Measurements from ENCODE around the gene PI4K2A.

DNA sequence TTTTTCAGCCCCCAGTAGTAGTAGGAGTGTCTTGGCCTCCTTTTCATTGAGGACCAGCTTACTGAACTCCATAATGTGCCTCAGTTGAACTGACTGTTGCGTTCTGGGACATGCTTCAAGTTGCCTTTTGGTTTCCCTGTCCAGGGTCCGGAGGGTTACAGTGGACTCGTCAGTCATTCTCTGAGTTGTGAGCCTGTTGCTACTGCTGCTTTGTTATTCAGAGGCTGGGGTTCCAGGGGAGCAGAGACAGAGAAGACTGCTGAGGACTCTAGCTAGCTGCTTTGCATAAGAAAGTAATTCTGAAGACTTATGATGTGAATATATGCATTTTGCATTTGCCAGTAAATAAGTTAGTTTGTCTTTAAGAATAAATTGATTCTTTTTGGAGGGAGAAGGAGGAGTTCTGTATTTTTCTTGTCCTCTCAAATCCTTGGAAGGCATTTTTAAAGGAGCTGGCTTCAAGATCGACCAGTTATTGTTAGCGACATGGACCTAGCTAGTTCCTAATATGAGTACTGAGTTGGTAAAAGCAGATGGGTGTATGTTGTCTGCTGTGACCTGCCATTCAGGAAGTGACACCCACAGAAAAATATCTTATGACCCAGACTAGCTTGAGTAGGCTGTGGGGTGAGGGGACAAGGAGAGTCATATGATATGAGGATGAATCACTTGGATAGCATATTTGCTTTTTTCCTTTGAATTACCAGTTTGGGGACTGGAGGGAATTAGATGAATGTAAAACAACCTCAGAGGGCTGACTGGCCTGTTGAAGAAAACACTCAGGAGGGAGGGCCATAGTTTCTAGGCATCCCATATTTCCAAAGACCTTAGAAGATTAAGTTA lies 8.3 kb downstream of the PI4K2A start:
- TF ChIP-seq POLR2A (IDR thresholded peaks at IDR 0.05): no peak
- TF ChIP-seq, protein P1, sequence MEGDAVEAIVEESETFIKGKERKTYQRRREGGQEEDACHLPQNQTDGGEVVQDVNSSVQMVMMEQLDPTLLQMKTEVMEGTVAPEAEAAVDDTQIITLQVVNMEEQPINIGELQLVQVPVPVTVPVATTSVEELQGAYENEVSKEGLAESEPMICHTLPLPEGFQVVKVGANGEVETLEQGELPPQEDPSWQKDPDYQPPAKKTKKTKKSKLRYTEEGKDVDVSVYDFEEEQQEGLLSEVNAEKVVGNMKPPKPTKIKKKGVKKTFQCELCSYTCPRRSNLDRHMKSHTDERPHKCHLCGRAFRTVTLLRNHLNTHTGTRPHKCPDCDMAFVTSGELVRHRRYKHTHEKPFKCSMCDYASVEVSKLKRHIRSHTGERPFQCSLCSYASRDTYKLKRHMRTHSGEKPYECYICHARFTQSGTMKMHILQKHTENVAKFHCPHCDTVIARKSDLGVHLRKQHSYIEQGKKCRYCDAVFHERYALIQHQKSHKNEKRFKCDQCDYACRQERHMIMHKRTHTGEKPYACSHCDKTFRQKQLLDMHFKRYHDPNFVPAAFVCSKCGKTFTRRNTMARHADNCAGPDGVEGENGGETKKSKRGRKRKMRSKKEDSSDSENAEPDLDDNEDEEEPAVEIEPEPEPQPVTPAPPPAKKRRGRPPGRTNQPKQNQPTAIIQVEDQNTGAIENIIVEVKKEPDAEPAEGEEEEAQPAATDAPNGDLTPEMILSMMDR (IDR thresholded peaks at IDR 0.05): no peak
